Head of caudate nucleus (tissue), 42 donors: Measurements from ENCODE around the gene SOHLH1.
"Not testable (repeated sequence)": the region's sequence is repeated elsewhere in the genome, so short reads cannot be mapped to it uniquely, and the experiment has no call there.

ENCODE experiments used
- DNase-seq, 42 donors: peaks; one replicate each; pipeline versions ENCODE4 v3.0.0 to v3.0.0-alpha.2; 2020 to 2021; ENCODE audit warnings: mixed read lengths in 7 of 42
- intact Hi-C: fragments of 100-400 bp; cut with DNase I; formaldehyde crosslinking; loops from one replicate; pipeline ENCODE4 v1.15.0; 2022

The SOHLH1 gene

DNA sequence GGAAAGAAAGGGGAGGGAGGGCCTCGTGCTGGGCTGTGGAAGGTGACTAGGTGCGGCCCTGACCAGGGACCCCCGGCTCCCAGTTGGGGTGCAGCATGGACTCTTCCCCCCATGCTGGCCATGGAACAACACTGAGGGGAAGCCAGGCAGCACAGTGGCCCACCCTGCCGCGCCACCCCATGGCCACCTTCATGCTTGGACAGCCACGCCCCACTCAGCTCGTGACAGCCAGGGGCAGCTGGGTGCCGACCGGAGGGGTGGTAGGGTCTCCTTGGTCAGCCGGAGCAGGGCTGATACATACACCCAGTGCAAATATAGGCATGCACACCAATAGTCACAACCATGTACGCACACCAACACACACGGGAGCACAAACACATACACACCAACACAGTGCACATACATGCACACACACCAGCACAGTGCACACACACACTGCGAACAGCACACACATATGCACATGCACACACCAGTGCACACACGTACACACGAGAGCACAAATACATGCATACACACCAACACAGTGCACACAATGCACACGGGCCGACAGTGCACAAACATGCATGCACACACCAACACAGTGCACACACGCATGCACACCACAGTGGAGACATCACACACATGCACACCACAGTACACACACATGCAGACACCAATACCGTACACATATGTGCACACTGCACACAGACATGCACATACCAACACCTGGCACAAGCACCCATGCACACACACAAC lies 8.3 kb downstream of the SOHLH1 start:
- intact Hi-C loops, result no loop called here
- no peak for DNase-seq

DNA sequence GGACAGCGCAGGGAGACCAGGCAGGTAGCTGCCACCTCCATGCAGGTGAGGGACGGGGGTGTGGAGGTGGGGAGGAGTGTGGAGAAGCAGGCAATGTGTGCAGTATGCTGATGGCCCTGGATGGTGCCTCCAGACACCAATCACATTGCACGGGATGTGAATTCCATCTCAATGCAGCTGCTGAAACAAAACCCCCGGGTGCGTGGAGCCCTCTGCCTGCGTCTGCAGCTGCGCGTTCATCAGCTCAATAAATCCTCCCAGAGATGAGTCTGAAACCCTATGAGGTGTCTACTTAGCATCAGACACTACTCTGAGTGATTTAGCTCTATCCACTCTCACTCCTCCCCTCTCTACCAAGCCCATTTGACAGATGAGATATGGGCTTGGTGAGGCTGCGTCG lies 10.3 kb downstream of the SOHLH1 start:
- intact Hi-C loops, result no loop called here
- peak in 12 of 42 donors; percentile 15 to 56 (median 36) for DNase-seq

DNA sequence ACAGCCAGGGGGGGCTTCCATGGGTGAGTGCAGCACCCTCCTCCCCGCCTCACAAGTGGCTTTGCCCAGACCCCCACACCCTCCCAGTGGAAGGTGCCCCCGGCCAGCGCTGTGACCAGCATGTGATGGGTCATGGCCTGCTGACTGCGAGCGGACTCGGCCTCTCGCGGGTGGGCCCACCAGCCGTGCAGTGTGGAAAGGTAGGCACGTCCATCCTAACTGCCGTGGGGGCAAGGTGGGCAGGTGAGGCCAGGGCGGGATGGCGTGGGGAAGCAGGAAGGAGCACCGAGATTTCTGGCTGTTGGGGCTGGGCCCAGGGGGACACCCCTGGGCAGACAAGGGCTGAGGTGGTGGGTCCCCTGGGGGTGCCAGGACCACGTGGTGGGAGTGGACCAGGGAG lies 12.1 kb downstream of the SOHLH1 start:
- intact Hi-C loops, result no loop called here

DNA sequence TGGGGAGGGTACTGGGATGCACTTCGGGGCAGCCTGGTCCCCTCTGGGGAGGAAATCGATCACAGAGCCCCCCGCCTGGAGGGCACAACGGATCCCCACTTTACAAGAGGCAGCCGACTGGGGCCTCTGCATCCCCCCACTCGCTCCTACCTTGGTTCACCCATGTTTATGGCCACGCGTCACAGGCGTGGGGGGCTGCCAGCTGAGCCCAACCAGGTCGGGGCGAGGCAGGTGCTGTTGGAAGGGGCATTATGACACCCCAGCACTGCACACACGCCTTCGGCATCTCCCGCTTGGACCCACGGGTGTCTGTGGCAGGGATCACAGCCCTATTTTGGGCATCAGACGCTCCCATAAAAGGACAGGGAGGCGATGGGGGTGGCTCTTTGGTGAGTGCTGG lies 14.6 kb downstream of the SOHLH1 start:
- intact Hi-C loops, result no loop called here

More for the DNA sequence above, 12.1 kb downstream of the SOHLH1 start:
- DNase-seq, result no peak

DNA sequence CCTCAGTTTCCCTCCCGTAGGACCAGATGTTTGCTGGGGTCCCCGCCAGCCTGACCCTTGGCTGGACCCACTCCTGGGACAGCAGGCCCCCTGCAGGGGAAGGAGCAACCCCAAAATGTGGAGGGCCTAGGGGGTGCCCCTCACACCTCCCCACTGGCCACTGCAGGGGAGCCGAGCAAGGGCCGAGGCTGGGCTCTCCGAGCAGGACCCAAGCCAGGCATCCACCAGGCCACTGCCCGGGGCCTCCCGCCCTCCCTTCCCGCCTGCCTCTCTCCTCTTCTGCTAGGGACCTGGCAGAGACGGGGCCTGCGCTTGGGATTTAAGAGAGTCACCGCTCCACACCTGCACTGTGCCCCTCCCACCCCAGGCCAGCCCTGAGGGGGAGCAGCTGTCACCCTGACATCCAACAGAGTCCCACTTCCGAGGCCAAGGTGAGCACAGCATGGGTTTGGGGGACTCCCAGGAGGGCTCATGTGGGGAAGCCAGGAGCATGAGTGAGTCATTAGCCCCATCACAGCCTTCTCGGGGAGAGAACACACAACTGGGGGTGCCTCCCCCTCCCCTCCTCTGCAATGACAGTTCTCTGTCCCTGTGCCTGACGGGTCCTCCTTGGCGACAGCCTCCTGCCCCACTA lies 15.8 kb downstream of the SOHLH1 start:
- intact Hi-C loops, result no loop called here
- DNase-seq, result no peak

More for the DNA sequence above, 14.6 kb downstream of the SOHLH1 start:
- DNase-seq, result no peak

DNA sequence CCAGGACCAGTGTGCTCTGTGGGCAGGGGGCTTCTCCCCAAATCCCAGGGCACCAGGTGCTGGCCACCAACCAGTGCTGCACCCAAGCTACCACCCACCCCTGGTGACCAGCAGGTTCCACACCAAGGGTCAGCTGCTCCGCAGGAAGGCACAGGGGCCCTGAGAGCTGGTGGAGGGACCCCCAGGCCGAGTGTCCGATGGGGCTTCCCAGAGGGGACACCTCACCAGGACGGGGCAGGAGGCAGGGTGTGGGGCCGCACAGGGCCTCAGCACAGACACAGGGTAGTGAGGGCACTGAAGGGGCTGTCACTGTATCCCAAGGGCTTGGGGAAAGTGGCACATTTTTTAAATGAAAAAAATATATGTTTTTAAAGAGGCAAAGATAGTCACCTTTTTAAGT lies 18.1 kb downstream of the SOHLH1 start:
- DNase-seq, result no peak
- intact Hi-C loops, result no loop called here

DNA sequence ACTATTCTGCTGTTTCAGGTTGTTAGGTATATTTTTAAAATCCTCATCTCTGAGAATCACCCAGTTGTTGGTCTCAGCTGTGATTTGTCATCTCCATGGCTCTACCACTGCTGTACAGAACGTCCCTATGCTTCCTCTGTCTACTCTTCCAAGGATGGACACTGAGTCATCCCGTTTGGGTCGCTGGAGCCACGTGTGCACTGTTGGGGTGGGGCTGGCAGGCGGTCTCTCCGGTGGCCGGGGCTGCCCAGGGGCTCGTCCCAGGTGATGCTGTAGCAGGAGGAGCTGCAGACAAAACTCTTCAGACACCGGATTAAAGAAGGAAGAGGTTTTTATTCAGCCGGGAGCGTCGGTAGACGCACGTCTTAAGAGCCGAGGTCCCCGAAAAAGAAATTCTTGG lies 19.2 kb downstream of the SOHLH1 start:
- intact Hi-C loops, result no loop called here
- DNase-seq, result no peak

DNA sequence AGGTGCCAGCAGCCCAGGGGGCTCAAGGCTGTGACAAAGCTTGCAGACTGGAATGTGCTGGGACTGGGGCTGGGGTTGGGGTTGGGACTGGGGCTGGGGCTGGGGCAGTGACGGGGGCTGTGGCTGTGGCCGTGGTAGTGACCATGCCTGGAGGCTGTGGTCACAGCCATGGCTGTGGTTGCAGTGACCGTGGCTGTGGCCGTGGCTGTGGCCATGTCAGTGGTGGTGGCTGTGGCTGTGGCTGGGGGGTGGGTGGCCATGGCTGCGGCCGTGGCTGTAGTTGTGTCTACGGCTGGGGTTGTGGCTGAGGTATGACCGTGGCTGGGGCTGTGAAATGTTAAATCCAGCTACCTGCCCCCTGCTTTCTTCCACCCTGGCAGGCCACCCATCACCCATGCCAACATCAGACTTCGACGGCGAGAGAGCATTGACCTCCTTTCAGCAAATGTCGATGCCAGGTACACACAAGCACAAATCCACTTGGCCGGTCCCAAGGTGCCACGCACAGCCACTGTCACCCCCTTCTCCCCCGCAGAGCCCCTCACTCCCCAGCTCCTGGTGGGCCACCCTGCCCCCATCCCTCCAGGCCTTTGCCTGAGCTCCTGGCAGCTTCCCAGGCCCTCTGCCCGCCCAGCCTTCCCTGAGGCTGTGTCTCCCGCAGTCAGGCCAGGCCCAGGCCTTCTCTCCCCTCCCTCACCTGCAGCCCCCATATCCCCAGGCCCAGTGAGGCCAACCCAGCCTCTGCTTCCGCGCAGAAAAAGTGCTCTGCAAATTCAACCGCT lies 20.9 kb downstream of the SOHLH1 start:
- intact Hi-C loops, result no loop called here

DNA sequence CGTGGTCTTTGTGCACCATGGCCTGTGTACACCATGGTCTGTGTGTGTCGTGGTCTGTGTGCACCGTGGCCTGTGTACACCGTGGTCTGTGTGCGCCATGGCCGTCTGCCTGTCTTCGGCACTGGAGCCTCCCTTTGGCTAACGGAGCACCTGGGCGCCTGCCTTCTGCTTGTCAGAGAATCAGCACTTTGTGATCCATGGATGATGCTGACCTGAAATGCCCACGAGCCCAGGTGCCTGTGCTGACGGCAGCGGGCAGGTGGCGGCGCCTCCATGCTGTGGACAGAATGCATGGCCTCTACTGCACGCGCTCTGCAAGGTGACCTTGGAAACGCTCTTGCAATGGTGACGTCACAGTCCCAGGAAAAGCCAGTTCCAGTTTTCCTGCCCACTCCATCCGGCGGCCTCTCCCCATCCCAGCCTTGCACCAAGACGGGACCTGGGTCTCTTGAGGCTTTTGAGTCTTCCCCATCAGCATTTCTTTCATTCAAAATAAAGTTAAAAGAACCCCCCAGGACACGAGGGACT lies 21.6 kb downstream of the SOHLH1 start:
- intact Hi-C loops, result no loop called here
- DNase-seq, result no peak

More for the DNA sequence above, 20.9 kb downstream of the SOHLH1 start:
- no peak for DNase-seq

DNA sequence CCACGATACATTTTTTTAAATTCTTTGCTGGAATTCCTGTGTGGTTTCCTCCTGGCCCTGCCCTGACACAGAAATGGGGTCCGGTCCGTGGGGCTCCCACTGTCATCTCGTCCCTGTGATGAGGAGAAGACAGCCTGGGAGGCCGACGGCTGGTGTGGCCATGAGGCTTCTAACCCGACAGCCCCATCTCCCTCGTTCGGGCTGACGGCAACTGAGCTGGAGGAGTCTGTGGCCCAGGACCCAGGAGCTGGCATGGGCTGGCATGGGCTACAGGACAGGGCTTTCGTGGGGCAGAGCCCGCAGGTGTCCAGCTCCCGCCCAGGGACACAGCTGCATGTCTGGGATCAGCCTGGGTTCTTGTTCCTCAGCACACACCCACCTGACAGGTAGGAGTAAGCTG lies 22.4 kb downstream of the SOHLH1 start:
- no peak for DNase-seq

DNA sequence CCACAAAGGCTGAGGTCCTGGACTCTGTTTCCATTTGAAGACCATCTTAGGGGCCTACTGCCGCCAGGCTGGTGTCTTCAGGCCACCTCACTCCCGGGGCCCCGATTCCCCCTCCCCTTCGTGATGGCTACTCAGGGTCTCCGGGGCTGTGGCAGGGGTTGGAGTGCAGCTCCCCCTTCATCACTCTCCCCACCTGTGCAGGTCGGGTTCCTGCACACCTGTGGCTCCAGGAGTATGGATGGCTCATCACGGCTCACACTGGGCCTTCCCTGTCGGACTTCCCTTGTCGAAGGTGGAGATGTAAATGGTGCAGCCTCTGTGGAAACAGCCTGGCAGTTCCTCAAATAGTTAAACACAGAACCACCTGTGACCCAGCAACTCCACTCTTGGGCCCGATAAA lies 24.3 kb downstream of the SOHLH1 start:
- intact Hi-C loops, result no loop called here
- no peak for DNase-seq

More for the DNA sequence above, 22.4 kb downstream of the SOHLH1 start:
- intact Hi-C loops, result no loop called here

DNA sequence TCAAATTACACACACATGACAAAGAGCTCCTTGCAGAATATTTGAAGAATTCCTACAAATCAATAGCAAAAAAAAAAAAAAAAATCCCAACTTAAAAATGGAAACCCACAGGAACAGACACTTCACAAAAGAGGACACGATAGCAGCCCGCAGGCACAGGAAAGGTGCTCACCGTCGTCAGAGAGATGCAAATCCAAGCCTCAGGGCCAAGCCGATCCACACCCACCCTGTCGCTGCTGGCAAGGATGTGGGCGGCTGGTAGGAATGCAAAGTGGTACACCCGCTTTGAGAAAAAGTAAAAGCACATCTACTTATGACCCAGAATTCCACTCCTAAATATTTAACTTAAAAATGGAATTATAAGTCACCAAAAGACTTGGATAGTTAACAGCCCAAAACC lies 25.3 kb downstream of the SOHLH1 start:
- peak in 40 of 42 donors; percentile 13 to 85 (median 58) for DNase-seq
- intact Hi-C loops, result no loop called here

DNA sequence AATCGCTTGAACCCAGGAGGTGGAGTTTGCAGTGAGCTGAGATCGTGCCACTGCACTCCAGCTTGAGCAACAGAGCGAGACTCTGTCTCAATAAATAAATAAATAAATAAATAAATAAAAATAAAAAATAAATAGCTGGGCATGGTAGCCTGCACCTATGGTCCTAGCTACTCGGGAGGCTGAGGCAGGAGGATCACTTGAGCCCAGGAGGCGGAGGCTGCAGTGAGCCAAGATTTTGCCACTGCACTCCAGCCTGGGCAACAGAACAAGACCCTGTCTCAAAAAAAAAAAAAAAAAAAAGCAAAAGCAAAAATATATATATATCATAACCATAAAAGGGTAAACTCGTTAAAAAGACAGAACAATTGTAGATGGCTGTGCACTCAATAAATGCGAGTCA lies 26.5 kb downstream of the SOHLH1 start:
- intact Hi-C loops, DNase-seq: not testable (repeated sequence)

DNA sequence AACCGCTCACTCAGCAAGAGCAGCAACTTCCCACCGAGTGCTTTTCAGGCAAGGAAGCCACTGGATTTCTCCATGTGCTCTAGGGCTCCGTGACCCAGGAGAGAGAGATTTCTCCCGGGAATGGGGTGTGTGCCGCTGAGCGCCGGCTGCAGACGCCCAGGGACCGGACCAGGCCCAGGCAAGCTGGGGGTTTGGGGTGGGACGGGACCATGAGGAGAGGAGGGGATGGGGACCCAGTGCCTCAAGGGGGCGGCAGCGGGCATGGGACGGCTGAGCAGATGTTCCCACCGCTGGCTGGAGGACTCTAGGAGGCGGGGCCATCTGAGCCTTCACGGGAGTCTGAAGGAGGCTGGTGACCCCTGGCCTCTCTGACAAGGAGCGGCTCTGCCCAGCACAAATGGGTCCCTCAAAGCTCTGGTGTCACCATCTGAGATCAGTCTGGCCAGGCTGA lies 27.7 kb downstream of the SOHLH1 start:
- no peak for DNase-seq
- intact Hi-C loops, result no loop called here

DNA sequence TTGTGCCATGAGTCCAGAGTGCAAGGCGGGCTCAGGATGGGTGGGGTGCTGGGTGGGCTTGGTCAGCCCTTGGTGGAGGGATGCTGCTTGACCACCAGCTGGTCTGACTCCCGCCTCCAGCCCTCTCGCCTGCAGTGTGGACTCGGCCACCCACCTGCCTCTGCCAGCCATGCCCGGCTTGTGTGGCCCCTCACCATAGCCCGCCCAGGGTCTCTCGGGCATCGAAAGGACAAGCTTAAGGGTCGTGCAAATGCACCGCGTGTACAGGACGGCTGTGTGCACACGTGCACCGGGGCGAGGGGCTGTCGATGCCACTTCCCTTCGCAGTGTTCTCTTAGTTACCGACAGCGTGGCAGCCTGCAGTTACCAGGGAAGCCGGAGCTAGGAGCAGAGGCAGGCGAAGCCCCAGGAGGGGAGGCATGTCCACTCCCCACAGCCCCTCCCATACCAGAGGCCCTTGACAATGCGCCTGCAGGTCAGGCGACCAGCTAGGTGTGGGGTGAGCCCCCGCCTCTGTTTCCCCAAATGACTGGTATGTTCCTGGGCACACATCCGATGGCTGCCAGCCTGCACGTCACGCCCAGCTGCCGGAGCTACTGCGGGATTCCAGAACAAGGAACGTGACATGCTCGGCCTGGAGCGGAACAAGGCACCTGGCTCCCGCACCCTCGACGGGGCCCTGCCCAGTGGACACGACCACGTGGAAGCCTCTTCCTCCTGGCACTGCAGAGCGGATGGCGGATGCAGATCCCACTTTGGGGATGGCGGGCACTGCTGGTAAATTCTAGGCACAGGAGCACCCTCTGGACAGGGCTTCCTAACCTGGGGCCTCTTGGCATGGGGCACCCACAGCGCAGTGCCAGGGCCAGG lies 28.3 kb downstream of the SOHLH1 start:
- DNase-seq, result no peak
- intact Hi-C loops, result no loop called here

DNA sequence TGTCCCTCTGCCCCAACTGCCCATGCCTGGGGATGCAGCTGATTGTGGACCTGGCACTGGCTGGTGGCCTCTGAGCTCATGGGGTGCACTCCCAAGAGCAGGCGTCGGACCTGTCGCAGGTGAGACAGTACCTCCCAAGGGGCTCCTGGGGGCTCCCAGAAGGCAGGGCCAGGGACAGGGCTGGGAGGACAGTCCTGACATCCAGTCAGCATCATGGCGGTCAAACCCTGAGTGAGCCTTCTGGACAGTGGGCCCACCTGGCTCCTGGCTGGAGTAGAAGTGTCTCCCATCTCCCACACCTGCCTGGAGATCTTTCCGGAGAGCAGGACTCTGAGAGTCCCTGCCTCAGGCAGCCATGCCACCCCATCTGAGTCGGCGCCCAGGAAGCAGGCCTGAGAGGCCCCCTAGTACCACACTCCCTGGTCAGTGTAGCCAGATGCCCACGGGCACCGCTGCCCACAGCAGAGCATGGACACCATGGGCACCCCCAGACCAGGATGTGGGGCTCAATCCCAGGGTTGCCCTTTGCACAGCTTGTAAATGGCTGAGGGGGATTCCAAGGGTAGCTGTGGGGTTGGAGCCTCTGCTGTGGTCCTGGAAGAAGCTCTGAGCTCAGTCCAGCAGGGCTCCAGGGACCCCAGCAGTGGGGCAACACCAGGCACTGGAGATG lies 29.5 kb downstream of the SOHLH1 start:
- DNase-seq, result peak in 4 of 42 donors; percentile 7 to 33 (median 22)
- intact Hi-C loops, result no loop called here

DNA sequence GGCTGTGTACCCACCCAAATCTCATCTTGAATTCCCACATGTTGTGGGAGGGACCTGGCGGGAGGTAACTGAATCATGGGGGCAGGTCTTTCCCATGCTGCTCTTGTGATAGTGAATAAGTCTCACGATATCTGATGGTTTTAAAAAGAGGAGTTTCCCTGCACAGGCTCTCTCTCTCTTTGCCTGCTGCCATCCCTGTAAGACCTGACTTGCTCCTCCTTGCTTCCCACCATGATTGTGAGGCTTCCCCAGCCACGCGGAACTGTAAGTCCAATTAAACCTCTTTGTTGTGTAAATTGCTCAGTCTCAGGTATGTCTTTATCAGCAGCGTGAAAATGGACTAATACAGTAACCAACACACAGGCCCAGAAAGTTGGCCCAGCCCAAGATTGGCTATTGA lies 30.3 kb downstream of the SOHLH1 start:
- peak in 1 of 42 donors; percentile 29 for DNase-seq
- intact Hi-C loops, result not testable (repeated sequence)

DNA sequence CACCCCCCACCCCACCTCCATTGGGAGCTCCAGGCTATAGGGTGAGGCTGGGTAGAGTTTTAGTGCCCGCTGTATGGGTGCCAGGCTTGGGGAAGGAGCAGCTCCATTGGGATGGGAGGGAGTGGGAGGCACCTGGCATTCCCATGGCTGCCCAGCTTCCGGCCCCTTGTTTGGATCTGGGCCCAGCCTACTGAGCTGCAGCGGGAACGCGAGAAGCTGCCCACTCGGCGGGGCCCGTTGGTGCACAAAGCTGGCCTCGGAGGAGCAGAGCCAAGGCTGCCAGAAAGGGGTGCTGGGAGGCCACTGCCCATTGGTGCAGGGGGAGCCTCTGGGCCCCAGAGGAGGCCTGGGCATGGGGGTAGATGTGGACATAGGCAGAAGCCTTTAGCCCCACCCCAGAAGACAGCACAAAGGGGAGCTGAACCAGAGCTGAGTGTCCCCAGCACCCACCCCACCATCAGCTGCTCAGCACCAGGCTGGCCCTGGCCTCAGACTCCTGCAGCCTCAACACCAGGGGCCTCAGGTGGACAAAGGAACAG lies 31.7 kb downstream of the SOHLH1 start:
- intact Hi-C loops, result no loop called here
- peak in 3 of 42 donors; percentile 22 to 44 (median 30) for DNase-seq
